ENCODE data around the gene CYSLTR1. TPM values are rescaled to one million over a fixed set of nuclear protein-coding genes. Genes with fewer than 3 reads are reported as not detected.
"Not testable (repeated sequence)": the region's sequence is repeated elsewhere in the genome, so short reads cannot be mapped to it uniquely, and the experiment has no call there.

The CYSLTR1 gene
- total and polyA plus RNA-seq, 4 donors: 2.4 to 20.2 (median 6.2) TPM

DNA sequence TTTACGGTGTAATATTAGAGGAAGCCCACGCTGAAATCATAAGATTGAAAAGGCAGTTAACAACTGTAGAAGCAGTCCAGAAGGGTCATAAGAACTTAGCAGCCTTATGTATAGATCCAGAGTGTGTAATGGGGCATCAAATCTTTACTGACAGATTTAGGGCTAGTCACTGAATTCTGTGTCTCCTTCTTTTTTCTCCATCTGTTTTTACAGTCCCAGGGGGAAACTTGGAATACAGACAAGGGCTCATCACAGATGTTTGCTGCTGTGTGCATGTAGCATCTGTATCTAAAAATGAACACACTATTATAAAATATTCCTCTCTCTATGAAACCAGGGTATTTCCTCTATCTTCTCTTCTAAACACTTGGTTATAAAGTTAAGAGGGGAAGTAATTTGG, 43.9 kb downstream of the CYSLTR1 start:
- H3K27ac ChIP-seq (ENCODE audit: low read depth, low read length): no peak overlapping the region
- peaks cover 3% of the 10 kb centered on the region for H3K9me3 ChIP-seq (ENCODE audit: control insufficient read depth, insufficient read depth, low read length)
- no peak overlapping the region for H3K4me3 ChIP-seq (ENCODE audit: low read depth, low read length)
- DNase-seq (ENCODE audit: low read depth in 4 of 6, low spot score in 6 of 6): peak in 1 of 6 donors; percentile 2
- WGBS (ENCODE audit: insufficient coverage): 70% methylated on average over 2 of the region's 2 CpGs
- no peaks in the 10 kb centered on the region for H3K27me3 ChIP-seq (ENCODE audit: control insufficient read depth, insufficient read depth, low read length)
- H3K36me3 ChIP-seq (ENCODE audit: control insufficient read depth, insufficient read depth, low read length): no peaks in the 10 kb centered on the region
- H3K4me1 ChIP-seq (ENCODE audit: control insufficient read depth, insufficient read depth, low read length): no peaks in the 10 kb centered on the region

DNA sequence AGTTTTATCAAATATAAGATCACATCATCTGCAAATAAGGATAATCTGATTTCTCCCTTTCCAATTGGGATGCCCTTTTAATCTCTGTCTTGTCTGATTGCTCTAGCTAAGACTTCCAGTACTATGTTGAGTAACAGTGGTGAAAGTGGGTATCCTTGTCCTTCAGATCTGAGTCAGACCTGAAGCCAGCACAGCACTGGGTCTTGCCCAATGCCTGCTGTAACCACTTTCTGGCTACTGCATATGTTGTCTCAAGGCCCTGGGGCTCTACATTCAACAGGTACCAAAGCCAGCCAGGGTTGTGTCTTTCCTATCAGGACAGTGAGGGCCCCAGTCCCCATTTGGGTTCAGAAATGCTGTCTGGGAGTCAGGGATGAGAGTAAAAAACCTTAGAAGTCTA, 90.3 kb downstream of the CYSLTR1 start:
- Histone ChIP-seq H3K4me3 (ENCODE audit: low read depth, low read length) (no peak overlapping the region), H3K9me3 (ENCODE audit: control insufficient read depth, insufficient read depth, low read length) (no peaks in the 10 kb centered on the region), H3K27ac (ENCODE audit: low read depth, low read length) (no peak overlapping the region), H3K27me3 (ENCODE audit: control insufficient read depth, insufficient read depth, low read length) (no peaks in the 10 kb centered on the region), H3K36me3 (ENCODE audit: control insufficient read depth, insufficient read depth, low read length) (no peaks in the 10 kb centered on the region), H3K4me1 (ENCODE audit: control insufficient read depth, insufficient read depth, low read length) (no peaks in the 10 kb centered on the region)
- no peak for DNase-seq (ENCODE audit: low read depth in 4 of 6, low spot score in 6 of 6)

DNA sequence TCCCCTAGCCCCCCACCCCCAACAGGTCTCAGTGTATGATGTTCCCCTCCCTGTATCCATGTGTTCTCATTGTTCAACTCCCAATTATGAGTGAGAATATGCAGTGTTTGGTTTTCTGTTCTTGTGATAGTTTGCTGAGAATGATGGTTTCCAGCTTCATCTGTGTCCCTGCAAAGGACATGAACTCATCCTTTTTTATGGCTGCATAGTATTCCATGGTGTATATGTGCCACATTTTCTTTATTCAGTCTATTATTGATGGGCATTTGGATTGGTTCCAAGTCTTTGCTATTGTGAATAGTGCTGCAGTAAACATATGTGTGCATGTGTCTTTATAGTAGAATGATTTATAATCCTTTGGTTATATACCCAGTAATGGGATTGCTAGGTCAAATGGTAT, 101.4 kb downstream of the CYSLTR1 start:
- not testable (repeated sequence) for H3K9me3 ChIP-seq (ENCODE audit: control insufficient read depth, insufficient read depth, low read length); H3K36me3 ChIP-seq (ENCODE audit: control insufficient read depth, insufficient read depth, low read length); DNase-seq (ENCODE audit: low read depth in 4 of 6, low spot score in 6 of 6); H3K4me1 ChIP-seq (ENCODE audit: control insufficient read depth, insufficient read depth, low read length); H3K4me3 ChIP-seq (ENCODE audit: low read depth, low read length); H3K27me3 ChIP-seq (ENCODE audit: control insufficient read depth, insufficient read depth, low read length); H3K27ac ChIP-seq (ENCODE audit: low read depth, low read length)

Other genes starting within 250 kb of the CYSLTR1 start
- gene PGK1, start 223.4 kb downstream of the CYSLTR1 start, total RNA-seq: 100 to 1,000 TPM; 147 to 280 TPM
- gene PGK1, start 223.4 kb downstream of the CYSLTR1 start, polyA plus RNA-seq (ENCODE audit: insufficient read length in 2 of 2): 100 to 1,000 TPM; 348 to 397 TPM
- 10 to 100 TPM; 30.3 to 43.6 TPM for gene TAF9B, start 188.0 kb downstream of the CYSLTR1 start, total RNA-seq
- 10 to 100 TPM; 43.4 to 55.7 TPM for gene TAF9B, start 188.0 kb downstream of the CYSLTR1 start, polyA plus RNA-seq (ENCODE audit: insufficient read length in 2 of 2)